GM21423 (cell line): ENCODE results near the gene PDZD8.

Experiments used
- ATAC-seq: cut with Tn5 transposase; IDR thresholded peaks from one replicate; pipeline ENCODE4 v1.9.1; 2021; ENCODE audit warnings: mild to moderate bottlenecking, moderate library complexity; ENCODE audit not compliant: unreplicated experiment

PDZD8 gene

GRCh38 chr10:117391436-117392205, 16.4 kb upstream of the PDZD8 start:
- ATAC-seq, result no peak

GRCh38 chr10:117390420-117390819, 15.2 kb upstream of the PDZD8 start:
- no peak for ATAC-seq

GRCh38 chr10:117386805-117387204, 11.6 kb upstream of the PDZD8 start:
- ATAC-seq, result no peak

GRCh38 chr10:117382861-117383260, 7.6 kb upstream of the PDZD8 start:
- ATAC-seq, result no peak

GRCh38 chr10:117374506-117375359, 507 bp downstream of the PDZD8 start:
- ATAC-seq, result peak; percentile 30

GRCh38 chr10:117373823-117374505, 1.3 kb downstream of the PDZD8 start:
- ATAC-seq, result peak; percentile 16

GRCh38 chr10:117370205-117370604, 5.0 kb downstream of the PDZD8 start:
- ATAC-seq, result no peak

GRCh38 chr10:117367718-117368117, 7.5 kb downstream of the PDZD8 start:
- no peak for ATAC-seq

GRCh38 chr10:117366741-117367140, 8.5 kb downstream of the PDZD8 start:
- ATAC-seq, result no peak

- ATAC-seq, result peak; percentile 36
Observed at GRCh38 chr10:117365612-117366011, 9.6 kb downstream of the PDZD8 start.

- no peak for ATAC-seq
Observed at GRCh38 chr10:117364110-117364960, 10.9 kb downstream of the PDZD8 start.

GRCh38 chr10:117363028-117363427, 12.2 kb downstream of the PDZD8 start:
- peak; percentile 49 for ATAC-seq

- no peak for ATAC-seq
Observed at GRCh38 chr10:117362313-117362712, 12.9 kb downstream of the PDZD8 start.

GRCh38 chr10:117360994-117361667, 14.1 kb downstream of the PDZD8 start:
- peak; percentile 52 for ATAC-seq

GRCh38 chr10:117360016-117360415, 15.2 kb downstream of the PDZD8 start:
- no peak for ATAC-seq

- no peak for ATAC-seq
Observed at GRCh38 chr10:117355072-117355471, 20.2 kb downstream of the PDZD8 start.

- no peak for ATAC-seq
Observed at GRCh38 chr10:117353684-117354083, 21.6 kb downstream of the PDZD8 start.

- no peak for ATAC-seq
Observed at GRCh38 chr10:117352724-117353123, 22.5 kb downstream of the PDZD8 start.

GRCh38 chr10:117351996-117352395, 23.2 kb downstream of the PDZD8 start:
- ATAC-seq, result no peak

GRCh38 chr10:117351558-117351957, 23.7 kb downstream of the PDZD8 start:
- ATAC-seq, result no peak
